GM21825 (cell line): ENCODE data around the gene UTF1.

Source experiments
- ATAC-seq: cut with Tn5 transposase; IDR thresholded peaks from one replicate; pipeline ENCODE4 v1.9.1; 2021; ENCODE audit warnings: mild to moderate bottlenecking, moderate library complexity; ENCODE audit not compliant: unreplicated experiment

UTF1 gene

GRCh38 chr10:133242611-133243356 lies 12.8 kb downstream of the UTF1 start:
- ATAC-seq, result no peak

GRCh38 chr10:133243593-133243992 lies 13.6 kb downstream of the UTF1 start:
- ATAC-seq, result no peak

DNA sequence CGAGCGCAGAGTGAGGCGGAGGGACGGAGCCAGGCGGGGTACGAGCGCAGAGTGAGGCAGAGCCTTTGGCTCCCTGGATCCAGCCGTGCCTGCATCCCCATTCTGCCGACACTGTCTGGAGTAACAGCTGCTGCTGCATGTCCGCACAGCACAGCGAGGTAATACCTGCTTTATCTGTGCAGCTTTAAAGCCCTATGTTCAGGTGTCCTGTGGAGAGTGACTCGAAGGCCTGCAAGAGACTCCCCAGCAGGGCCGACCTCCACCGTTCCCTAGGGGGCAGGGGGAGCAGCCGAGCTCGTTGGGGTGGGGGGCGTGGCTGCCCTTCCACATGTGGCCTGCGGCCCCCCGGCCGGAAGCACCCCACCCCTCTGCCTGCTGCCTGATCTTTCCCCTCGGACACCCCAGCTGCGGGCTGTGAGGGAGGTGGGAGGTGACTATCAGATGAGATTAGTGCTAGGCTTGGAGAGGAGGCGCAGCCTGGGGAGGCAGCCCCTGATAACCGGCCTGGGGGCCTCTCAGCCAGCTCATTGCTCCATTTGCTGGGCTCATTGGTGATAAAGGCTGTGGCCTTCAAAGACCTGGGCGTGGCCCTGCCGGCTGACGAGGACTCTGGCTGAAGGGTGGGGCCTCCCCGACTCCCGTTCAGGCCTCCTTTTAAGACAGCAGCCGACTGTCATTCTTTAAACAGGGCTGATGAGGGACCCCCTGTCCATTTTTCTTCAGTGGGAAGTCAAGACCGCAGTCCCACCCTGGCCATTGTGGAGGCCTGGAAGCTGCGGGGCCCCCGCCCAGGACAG lies 15.6 kb downstream of the UTF1 start:
- ATAC-seq, result no peak

DNA sequence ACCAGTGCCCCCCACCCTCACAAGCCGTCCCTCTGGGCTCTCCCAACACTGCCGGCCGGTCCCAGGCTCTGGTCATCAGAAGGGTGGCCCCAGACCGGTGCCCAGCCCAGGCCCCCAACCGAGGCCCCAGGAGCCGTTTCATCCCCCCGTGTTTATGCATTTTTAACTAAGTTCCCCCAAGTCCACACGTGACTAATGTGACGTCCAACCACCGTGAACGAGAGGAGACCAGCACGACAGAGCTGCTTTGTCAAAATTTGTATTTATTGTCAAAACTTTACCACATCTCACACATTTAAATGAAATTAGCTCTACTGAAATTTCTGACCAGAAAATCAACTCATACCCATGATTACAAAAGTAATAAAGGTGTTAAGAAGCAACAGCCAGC lies 16.2 kb downstream of the UTF1 start:
- ATAC-seq, result no peak

GRCh38 chr10:133247681-133248333 lies 17.8 kb downstream of the UTF1 start:
- ATAC-seq, result no peak

- ATAC-seq, result no peak
Measured at GRCh38 chr10:133248334-133248715, 18.3 kb downstream of the UTF1 start.

- no peak for ATAC-seq
Measured at GRCh38 chr10:133249094-133249780, 19.2 kb downstream of the UTF1 start.

DNA sequence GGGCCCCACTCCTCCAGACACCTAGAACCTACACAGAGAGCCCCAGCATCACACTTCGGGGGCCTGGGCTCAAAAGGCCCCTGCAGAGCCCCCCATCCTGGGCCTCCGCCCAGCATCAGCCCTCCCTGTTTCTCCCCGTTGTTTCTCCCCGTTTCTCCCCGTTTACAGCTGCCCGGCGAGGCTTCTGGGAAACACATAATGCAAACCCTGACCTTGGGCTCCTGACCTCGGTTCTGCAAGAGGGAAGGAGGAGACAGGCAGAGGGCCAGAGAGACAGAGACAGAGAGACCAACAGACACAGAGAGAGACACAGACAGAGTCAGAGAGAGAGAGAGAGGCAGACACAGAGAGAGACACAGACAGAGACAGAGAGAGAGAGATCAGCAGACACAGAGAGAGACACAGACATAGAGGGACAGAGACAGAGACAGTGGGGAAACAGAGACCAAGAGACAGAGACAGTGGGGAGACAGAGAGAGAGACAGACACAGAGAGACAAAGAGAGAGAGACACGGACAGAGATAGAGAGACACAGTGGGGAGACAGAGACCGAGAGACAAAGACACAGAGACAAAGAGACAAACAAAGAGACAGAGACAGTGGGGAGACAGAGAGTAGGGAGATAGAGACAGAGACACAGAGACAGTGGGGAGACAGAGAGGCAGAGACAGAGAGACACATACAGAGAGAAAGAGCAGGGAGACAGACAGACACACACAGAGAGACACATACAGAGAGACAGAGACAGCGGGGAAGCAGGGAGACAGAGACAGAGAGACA lies 20.1 kb downstream of the UTF1 start:
- no peak for ATAC-seq

GRCh38 chr10:133251388-133252222 lies 21.6 kb downstream of the UTF1 start:
- no peak for ATAC-seq

DNA sequence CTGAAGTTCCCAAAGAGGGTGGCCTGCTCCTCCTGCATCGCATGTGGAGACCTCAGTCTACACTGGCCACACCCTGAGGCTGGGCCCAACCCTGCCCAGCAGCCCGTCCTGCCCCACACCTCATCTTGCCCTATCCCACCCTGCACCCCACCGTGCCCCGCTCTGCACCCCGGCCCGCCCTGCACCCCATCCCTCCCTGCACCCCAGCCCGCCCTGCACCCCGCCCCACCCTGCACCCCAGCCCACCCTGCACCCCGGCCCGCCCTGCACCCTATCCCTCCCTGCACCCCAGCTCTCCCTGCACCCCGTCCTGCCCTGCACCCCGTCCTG lies 22.2 kb downstream of the UTF1 start:
- ATAC-seq, result no peak

DNA sequence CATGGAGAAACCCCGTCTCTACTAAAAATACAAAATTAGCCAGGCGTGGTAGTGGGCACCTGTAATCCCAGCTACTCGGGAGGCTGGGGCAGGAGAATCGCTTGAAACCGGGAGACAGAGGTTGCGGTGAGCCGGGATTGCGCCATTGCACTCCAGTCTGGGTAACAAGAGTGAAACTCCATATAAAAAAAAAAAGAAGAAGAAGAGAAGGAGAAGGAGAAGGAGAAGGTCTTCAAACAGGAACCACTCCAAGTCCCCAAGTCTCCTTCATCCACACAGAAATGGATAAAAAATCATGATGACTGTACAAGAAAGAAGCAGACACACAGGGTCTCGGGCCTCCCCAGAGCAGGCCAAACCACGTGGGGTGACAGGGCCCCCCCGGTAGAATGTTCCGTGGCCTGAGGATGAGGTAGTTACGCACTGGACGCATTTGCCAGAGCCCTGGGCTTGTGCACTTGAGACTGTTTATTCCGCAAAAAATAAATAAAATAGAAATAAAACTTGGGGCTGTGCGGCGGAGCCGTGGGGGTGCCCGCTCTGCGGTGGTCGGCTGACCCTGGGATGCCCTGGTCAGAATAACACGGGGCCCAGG lies 23.4 kb downstream of the UTF1 start:
- no peak for ATAC-seq

DNA sequence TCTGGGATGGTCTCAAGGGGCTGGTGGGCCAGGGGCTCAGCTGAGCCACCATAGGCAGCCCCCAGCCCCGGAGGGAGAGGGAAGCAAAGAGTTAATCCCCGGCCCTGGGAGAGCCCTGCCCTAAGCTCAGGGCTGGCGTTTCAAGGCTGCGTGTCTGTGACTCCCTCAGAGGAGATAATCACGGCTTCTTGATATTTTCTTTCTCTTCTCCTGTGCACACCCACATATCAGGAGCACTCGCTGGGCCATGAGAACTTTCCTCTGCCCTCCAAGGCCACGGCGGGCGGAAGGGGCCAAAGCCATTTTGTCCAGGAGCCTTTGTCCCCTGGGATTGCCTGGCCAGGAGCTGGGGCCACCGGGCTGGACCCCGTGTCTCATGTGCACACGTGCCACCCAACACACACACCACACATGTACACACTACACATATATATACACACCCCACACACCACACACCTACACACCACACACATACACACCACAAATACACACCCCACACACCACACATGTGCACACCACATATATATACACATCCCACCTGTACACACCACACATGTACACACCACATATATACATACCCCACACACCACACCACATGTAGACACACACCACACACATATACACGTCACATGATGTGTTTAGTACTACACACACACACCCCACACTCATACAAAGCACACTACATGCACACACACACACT lies 24.6 kb downstream of the UTF1 start:
- ATAC-seq, result no peak

DNA sequence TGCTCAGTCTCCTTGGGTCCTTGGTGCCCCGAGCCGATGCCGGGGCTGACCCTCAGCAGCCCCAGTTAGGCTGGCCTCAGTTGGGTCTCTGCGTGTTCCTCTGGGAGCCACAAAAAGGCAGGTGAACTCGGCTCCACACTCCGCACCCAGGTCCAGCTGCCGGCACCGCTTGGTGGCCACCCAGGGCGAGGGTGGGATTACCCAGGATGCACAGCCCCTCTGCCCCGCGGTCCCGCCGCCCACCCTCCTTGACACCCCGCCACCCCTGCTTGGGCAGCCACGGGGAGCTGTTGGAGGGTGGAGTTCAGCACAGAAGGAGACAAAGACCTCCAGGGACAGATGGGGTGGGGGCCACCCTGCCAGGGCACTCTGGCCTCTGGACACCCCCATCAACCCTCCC lies 25.3 kb downstream of the UTF1 start:
- ATAC-seq, result no peak

GRCh38 chr10:133257489-133258065 lies 27.6 kb downstream of the UTF1 start:
- ATAC-seq, result no peak

DNA sequence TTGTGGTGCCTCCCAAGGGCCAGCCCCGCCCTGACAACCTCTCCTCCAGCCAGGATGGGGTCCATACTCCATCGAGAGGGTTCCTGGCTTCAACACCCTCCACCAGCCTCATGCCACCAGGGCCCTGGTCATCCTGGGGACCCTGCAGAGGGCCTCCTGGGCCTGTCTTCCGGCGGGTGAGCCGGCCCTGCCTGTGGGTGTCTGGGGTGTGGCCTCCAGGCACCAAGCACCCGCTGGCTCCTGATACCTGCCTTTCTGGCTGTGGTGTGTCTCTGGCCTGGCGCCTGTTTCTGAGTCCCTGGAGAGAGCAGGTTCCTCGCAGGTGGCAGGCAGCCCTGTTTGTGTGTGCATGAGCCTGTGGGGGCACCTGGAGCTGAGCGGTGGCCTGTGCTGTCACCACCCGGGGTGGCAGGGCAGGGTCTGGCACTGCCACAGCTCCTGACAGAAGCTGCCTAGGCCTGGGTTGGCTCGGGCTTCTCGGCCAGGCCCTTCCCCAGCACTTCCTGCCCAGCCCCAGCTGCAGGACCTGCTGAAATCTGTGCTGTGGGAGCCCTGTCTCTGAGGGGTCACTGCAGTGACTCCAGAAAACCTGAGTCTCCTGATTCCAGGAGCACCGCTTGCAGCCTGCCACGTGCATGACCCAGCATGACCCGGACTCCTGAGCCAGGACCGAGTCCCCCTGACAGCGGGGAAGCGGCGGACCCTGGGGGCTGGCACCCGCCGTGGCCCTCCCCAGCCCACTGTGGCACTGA lies 28.2 kb downstream of the UTF1 start:
- no peak for ATAC-seq

DNA sequence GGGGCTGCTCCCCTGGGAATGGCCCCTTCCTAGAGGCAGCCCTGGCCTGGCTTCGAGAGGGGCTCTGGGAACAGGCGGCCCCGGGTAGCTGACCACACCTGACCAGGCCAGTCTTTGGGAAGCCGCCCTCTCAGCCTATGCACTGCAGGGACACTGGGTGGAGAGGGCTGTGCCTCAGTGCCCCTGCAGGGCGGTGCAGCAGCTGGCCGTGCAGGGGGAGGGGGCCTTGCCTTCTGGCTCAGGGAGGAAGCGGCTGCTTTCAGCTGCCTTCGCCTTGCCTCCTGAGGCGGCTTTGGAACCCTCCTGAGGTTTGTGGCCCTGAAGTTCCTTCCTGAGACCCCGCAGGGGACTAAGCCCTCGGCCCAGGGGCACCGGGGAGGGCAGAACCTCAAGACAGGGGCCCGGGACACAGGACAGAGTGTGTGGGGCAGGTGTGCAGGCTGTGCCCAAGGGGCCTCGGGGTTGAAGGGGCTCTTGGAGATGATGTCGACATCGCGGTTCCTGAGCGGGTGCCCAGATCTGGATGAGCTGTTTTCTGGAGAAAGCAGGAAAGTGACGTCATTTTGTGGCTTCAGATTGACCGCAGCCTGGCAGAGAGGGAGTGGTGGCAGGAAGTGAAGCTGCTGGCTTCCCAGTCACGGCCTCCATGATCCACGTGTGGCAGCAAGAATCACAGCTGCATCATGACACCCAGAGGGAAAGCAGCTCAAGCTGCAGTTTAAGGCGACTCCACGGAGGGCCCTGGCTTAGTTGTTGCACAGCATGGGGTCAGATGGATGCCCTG lies 29.0 kb downstream of the UTF1 start:
- ATAC-seq, result no peak

DNA sequence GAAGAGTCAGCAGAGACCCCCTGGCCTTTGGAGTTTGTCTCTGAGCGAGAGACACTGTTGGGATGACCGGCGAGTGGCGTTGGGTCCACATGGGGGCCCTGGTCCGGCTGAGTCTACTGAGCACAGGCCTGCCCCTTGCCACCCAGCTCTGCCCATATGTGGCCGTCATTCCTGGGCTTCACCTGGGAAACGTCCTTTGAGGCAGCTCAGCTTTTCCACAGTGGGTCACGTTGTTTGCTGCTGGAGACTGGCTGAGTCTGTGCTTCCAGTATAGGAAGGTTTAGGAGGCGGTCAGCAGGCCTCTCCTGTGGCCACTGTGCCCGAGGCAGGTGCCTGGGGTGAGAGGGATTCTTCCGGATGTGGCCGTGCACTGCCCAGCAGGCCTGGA lies 29.6 kb downstream of the UTF1 start:
- ATAC-seq, result no peak
